Keratinocyte (primary cell): ENCODE data around the gene WDR70.

Source experiments
- CTCF ChIP-seq, 3 experiments: IDR thresholded peaks in 1 of 3; conservative IDR thresholded peaks in 1 of 3; optimal IDR thresholded peaks in 1 of 3; 2 replicates in 2 of 3; 3 replicates in 1 of 3; pipeline versions ENCODE3 to v1.5.1; 2011; ENCODE audit warnings: low read length in 3 of 3, mild to moderate bottlenecking in 3 of 3, moderate library complexity in 2 of 3, control low read depth in 1 of 3, inconsistent platforms in 1 of 3; ENCODE audit not compliant: insufficient read depth in 2 of 3; ENCODE audit errors: extremely low read depth in 1 of 3
- EZH2 ChIP-seq: IDR thresholded peaks from one replicate; pipeline ENCODE4 v1.6.1; 2012; ENCODE audit warnings: inconsistent platforms, mild to moderate bottlenecking, low read length, moderate library complexity

- TF ChIP-seq CTCF (optimal IDR thresholded peaks at IDR 0.05 in 1 of 3, IDR thresholded peaks at IDR 0.05 in 1 of 3, conservative IDR thresholded peaks at IDR 0.05 in 1 of 3; ENCODE audit: extremely low read depth in 1 of 3, insufficient read depth in 2 of 3, low read length in 3 of 3) (no peak), EZH2 (no peak)
Measured at GRCh38 chr5:37801521-37801920, 422.4 kb downstream of the WDR70 start.
